ENCODE data around the gene PGAM1.

DNA sequence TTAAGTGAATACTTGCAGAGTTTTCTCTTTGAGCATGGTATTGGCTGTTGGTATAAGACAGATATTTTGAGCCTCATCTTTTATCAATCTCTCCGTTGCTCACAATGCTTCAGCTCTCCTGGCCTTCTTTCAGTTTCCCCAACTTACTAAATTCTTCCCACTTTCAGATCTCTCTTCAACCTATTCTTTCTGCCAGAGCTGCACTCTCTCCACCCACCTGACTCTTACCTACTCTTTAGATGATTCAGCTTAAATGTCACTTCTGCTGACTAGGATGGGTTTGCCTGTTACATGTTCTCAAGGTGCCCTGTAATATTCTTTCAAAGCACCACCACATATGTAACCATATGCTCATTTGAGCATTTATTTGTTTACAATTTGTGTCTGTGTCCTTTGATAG, 18.2 kb downstream of the PGAM1 start:
- TF ChIP-seq, protein P1, sequence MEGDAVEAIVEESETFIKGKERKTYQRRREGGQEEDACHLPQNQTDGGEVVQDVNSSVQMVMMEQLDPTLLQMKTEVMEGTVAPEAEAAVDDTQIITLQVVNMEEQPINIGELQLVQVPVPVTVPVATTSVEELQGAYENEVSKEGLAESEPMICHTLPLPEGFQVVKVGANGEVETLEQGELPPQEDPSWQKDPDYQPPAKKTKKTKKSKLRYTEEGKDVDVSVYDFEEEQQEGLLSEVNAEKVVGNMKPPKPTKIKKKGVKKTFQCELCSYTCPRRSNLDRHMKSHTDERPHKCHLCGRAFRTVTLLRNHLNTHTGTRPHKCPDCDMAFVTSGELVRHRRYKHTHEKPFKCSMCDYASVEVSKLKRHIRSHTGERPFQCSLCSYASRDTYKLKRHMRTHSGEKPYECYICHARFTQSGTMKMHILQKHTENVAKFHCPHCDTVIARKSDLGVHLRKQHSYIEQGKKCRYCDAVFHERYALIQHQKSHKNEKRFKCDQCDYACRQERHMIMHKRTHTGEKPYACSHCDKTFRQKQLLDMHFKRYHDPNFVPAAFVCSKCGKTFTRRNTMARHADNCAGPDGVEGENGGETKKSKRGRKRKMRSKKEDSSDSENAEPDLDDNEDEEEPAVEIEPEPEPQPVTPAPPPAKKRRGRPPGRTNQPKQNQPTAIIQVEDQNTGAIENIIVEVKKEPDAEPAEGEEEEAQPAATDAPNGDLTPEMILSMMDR (IDR thresholded peaks at IDR 0.05; ENCODE audit: insufficient read depth, low read depth, low read length), result no peak
- TF ChIP-seq EZH2 (IDR thresholded peaks at IDR 0.05; ENCODE audit: insufficient read depth, low read length), result no peak
